Stimulated activated CD4-positive, alpha-beta T cell treated with anti-CD3 and anti-CD28 coated beads, Interleukin-15, amount 100 ng/mL, for 48 hours (primary cell): ENCODE data around the gene KLHL35.

Experiments
- DNase-seq, 2 donors: peaks; one replicate each; pipeline ENCODE4 v3.0.0-alpha.2; 2020; ENCODE audit warnings: low read depth in 2 of 2

The KLHL35 gene

GRCh38 chr11:75442161-75442885 lies 9.3 kb upstream of the KLHL35 start:
- DNase-seq: no peak

- no peak for DNase-seq
Measured at GRCh38 chr11:75441804-75442132, 8.8 kb upstream of the KLHL35 start.

- DNase-seq: no peak
Measured at GRCh38 chr11:75440960-75441803, 8.2 kb upstream of the KLHL35 start.

GRCh38 chr11:75439495-75440120 lies 6.6 kb upstream of the KLHL35 start:
- no peak for DNase-seq

- no peak for DNase-seq
Measured at GRCh38 chr11:75439026-75439425, 6.0 kb upstream of the KLHL35 start.

GRCh38 chr11:75437966-75438659 lies 5.1 kb upstream of the KLHL35 start:
- no peak for DNase-seq

- DNase-seq: no peak
Measured at GRCh38 chr11:75436806-75437205, 3.8 kb upstream of the KLHL35 start.

- DNase-seq: no peak
Measured at GRCh38 chr11:75435571-75435925, 2.5 kb upstream of the KLHL35 start.

GRCh38 chr11:75434886-75435570 lies 2.0 kb upstream of the KLHL35 start:
- no peak for DNase-seq

GRCh38 chr11:75434051-75434450 lies 1.0 kb upstream of the KLHL35 start:
- no peak for DNase-seq

- DNase-seq: no peak
Measured at GRCh38 chr11:75433443-75433842, 440 bp upstream of the KLHL35 start.

GRCh38 chr11:75431533-75432525 lies 1.2 kb downstream of the KLHL35 start:
- DNase-seq: no peak

GRCh38 chr11:75430714-75431532 lies 2.1 kb downstream of the KLHL35 start:
- no peak for DNase-seq

GRCh38 chr11:75429902-75430713 lies 2.9 kb downstream of the KLHL35 start:
- peak; percentile 30 to 41 for DNase-seq

GRCh38 chr11:75429641-75429901 lies 3.4 kb downstream of the KLHL35 start:
- DNase-seq: no peak

GRCh38 chr11:75428989-75429640 lies 3.9 kb downstream of the KLHL35 start:
- DNase-seq: no peak

- DNase-seq: peak; percentile 50 to 69
Measured at GRCh38 chr11:75428281-75428724, 4.7 kb downstream of the KLHL35 start.

GRCh38 chr11:75427181-75427580 lies 5.8 kb downstream of the KLHL35 start:
- DNase-seq: no peak
